GM12864 (cell line): ENCODE results near the gene CLSTN2.

Experiments
- DNase-seq: peaks from one replicate; pipeline ENCODE4 v3.0.0-alpha.2; 2011; ENCODE audit warnings: low read depth
- H3K4me3 ChIP-seq: 2 replicates; pipeline ENCODE4 v1.5.1; 2011; ENCODE audit warnings: mild to moderate bottlenecking, low read depth, low read length, control low read depth
- TF ChIP-seq, protein P1 (sequence below): IDR thresholded peaks from 2 replicates; pipeline ENCODE4 v1.5.1; 2011; ENCODE audit warnings: low read depth, mild to moderate bottlenecking, moderate library complexity, low read length, control low read depth, inconsistent platforms; ENCODE audit errors: missing control alignments

CLSTN2 gene

GRCh38 chr3:140436421-140436820 lies 501.4 kb downstream of the CLSTN2 start:
- no peak for DNase-seq
- H3K4me3 ChIP-seq = no peak overlapping the region
- TF ChIP-seq, protein P1, sequence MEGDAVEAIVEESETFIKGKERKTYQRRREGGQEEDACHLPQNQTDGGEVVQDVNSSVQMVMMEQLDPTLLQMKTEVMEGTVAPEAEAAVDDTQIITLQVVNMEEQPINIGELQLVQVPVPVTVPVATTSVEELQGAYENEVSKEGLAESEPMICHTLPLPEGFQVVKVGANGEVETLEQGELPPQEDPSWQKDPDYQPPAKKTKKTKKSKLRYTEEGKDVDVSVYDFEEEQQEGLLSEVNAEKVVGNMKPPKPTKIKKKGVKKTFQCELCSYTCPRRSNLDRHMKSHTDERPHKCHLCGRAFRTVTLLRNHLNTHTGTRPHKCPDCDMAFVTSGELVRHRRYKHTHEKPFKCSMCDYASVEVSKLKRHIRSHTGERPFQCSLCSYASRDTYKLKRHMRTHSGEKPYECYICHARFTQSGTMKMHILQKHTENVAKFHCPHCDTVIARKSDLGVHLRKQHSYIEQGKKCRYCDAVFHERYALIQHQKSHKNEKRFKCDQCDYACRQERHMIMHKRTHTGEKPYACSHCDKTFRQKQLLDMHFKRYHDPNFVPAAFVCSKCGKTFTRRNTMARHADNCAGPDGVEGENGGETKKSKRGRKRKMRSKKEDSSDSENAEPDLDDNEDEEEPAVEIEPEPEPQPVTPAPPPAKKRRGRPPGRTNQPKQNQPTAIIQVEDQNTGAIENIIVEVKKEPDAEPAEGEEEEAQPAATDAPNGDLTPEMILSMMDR = no peak

DNA sequence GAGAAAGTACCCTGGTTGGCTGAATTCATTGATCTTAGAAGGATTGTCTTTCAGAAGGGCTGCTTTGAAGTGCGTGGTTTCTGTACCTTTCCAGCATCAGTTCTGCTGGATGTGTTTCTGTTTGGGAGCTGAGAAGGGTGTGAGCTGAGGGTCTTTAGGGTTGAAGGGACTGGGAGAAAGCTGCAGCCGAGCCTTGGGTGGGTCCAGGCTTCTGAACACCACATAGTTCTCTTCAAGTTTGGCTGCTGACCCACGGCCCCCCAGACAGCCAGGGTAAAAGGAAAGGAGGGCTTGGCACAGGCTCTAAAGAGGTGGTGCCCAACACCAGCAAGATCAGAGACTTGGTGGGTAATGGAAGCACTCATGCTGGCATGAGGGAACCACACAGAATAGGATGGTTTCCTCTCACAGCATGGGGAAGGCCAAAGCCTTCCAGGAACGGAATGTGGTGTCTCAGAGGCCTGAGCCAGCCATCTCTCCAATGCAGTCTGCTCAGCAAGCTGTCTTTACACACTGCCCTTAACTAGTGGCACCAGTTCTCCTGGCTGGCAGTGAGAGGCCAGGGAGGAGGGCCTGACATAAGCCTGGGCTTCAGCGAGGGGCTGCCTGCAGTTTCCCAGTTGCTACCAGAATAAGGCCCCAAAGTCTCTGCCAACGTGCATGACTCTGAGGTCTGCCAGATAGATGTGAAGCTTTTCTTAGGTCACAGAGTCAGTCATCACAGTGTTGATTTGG lies 503.9 kb downstream of the CLSTN2 start:
- no peak overlapping the region for H3K4me3 ChIP-seq
- DNase-seq = no peak
- TF ChIP-seq, protein P1 = no peak

DNA sequence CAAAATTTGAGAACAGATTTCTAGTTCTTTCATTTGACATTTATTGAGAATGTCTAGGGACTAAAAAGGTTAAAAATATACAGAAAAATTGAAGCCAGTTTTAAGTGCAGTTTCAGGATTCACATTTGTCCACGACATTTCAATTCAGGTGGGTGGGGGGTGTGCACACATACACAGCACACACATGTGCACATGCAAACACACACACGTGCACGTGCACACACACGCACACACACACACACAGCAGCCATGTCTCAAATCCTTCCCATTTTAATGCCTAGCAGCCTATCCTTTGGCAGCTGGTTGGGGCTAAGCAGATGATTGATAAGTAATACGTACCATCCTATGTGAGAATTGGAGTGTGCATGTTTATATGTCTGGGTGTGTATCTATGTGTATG lies 504.5 kb downstream of the CLSTN2 start:
- H3K4me3 ChIP-seq = no peak overlapping the region
- TF ChIP-seq, protein P1 = no peak
- no peak for DNase-seq

GRCh38 chr3:140440446-140440845 lies 505.5 kb downstream of the CLSTN2 start:
- no peak overlapping the region for H3K4me3 ChIP-seq
- TF ChIP-seq, protein P1 = no peak
- DNase-seq = no peak

DNA sequence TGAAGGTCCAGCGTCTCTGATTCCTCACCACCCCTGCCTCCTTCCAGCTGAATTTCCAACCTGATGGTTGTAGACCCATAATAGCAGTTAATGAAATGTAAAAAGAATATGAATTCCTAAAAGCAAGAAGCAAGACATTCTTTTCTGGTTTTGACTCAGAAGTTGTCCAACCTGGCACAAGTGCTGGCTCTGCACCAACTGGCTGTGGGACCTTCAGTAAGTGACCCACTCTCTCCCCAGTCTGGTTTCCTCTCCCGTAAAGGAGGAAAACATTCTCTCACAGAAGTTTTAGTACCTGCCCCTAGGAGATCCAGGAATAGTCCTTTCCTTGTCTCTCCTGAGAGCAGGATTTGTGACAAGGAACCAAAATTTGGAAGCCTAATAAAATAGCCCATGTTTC lies 506.0 kb downstream of the CLSTN2 start:
- TF ChIP-seq, protein P1 = no peak
- DNase-seq = no peak
- no peak overlapping the region for H3K4me3 ChIP-seq

DNA sequence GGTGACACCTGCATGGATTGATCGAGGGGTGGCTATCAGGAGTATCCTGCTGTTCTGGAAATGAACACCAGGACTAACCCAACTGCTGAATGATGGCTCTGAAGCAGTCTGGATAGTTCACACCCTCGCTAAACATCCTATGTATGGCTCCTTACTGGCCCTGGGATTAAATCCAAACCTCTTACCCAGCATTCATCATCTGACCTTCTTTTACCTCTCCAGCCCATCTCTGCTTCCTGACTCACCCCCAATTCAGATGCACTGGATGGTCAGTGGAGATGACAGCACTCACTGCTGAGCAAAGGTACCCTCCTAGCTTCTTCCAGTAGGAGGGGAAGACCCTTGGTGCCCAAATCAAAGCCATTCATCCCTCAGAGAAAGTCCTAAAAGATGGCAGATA lies 507.6 kb downstream of the CLSTN2 start:
- no peak for DNase-seq
- TF ChIP-seq, protein P1 = no peak
- no peak overlapping the region for H3K4me3 ChIP-seq

DNA sequence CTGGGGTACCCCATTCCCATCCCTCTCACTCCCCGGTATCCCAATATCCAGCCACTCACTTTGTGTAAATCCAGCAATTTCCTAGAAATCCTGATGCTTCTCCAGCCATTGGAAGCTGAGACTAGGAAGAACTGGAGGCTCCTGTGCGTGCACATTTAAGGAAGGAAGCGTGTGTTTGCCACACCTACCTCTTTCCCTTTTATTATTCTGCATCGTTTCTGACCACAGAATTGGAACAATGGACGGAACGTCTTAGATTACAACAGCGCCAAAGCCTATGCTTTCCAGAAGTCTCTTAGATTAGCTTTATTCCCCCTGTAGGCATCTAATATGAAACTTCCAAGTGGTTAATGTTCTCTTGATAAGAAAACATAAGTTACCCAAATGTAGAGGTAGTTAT lies 508.1 kb downstream of the CLSTN2 start:
- no peak for DNase-seq
- TF ChIP-seq, protein P1 = no peak
- no peak overlapping the region for H3K4me3 ChIP-seq
